B cell (primary cell): ENCODE data around the gene CD274.

Experiments
- CTCF ChIP-seq: fragments of 200-600 bp; IDR thresholded peaks from one replicate; pipeline ENCODE4 v1.8.0; 2022; ENCODE audit warnings: antibody characterized with exemption, mild to moderate bottlenecking
- EZH2 ChIP-seq: IDR thresholded peaks from 2 replicates; pipeline ENCODE4 v1.6.1; 2012; ENCODE audit warnings: borderline replicate concordance, low read depth, mild to moderate bottlenecking, moderate library complexity, low read length; ENCODE audit not compliant: insufficient read depth, poor library complexity, severe bottlenecking

- TF ChIP-seq CTCF (no peak), EZH2 (no peak)
These were observed 4.8 kb downstream of the CD274 start for GRCh38 chr9:5455181-5455580.
